ENCODE data around the gene EFCAB6. TPM values are rescaled to one million over a fixed set of nuclear protein-coding genes. Genes with fewer than 3 reads are reported as not detected.

Gene EFCAB6
- total and polyA plus RNA-seq, 2 donors (not counting 3 experiments of a cell fraction or from before 2014, with no cell fraction given), result 0.07 to 0.31 TPM

DNA sequence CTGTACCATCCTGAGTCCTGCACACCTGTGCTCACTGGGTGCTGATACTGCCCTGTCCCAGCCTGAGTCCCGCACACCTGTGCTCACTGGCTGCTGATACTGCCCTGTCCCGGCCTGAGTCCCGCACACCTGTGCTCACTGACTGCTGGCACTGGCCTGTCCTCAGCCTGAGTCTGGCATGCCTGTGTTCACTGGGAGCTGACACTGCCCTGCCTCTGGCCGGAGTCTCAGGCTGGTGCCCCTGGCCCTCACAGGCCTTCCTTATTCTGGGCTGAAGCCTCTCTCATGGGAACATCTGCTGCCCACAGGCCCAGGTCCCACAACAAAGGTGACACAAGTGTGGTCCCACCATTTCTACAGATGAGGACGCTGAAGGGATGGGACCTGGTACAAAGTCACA lies 285.2 kb downstream of the EFCAB6 start:
- Histone ChIP-seq H3K4me1 (ENCODE audit: control insufficient read depth, extremely low read depth, insufficient read depth, low read length) (no peaks in the 10 kb centered on the region), H3K9me1 (replicated peaks; ENCODE audit: control insufficient read depth, extremely low read depth, insufficient read depth, low read length) (no peaks in the 10 kb centered on the region), H2AFZ (ENCODE audit: low read depth, low read length) (no peak overlapping the region), H3K36me3 (ENCODE audit: control insufficient read depth in 2 of 2, extremely low read depth in 1 of 2, insufficient read depth in 2 of 2, low read length in 2 of 2) (no peaks in the 10 kb centered on the region), H3K9me3 (replicated peaks; ENCODE audit: control insufficient read depth, insufficient read depth, low read length) (no peaks in the 10 kb centered on the region), H3K79me2 (ENCODE audit: control insufficient read depth, insufficient read depth, low read length) (no peaks in the 10 kb centered on the region), H3K27me3 (ENCODE audit: control insufficient read depth in 2 of 2, insufficient read depth in 2 of 2, low read length in 2 of 2) (no peaks in the 10 kb centered on the region), H3K9ac (replicated peaks; ENCODE audit: extremely low read depth, insufficient read depth, low read length) (no peak overlapping the region), H4K20me1 (replicated peaks; ENCODE audit: control insufficient read depth, extremely low read depth, insufficient read depth, low read length) (no peaks in the 10 kb centered on the region), H3K4me2 (ENCODE audit: insufficient read depth, low read length) (no peak overlapping the region), H3K4me3 (replicated peaks in 1 of 3; ENCODE audit: insufficient read depth in 1 of 3, low read depth in 1 of 3, low read length in 3 of 3) (no peak overlapping the region), H3K27ac (ENCODE audit: insufficient read depth, low read depth, low read length) (no peak overlapping the region)
- DNase-seq (ENCODE audit: low read depth, low spot score) (no peak), FAIRE-seq (no peak)
- ChIA-PET POLR2A (no interaction called here), CTCF (interaction anchor here (1.5 kb wide), 1 partner anchor 10 kb away, joined by 3 read pairs; no protein-coding TSS in a partner anchor)
- TF ChIP-seq, protein P1, sequence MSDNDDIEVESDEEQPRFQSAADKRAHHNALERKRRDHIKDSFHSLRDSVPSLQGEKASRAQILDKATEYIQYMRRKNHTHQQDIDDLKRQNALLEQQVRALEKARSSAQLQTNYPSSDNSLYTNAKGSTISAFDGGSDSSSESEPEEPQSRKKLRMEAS (IDR thresholded peaks at IDR 0.05; ENCODE audit: insufficient read depth, insufficient read length), result no peak
- no peak for TF ChIP-seq POLR2A (IDR thresholded peaks at IDR 0.05; ENCODE audit: low read depth, low read length)
- no peak for TF ChIP-seq JUN (IDR thresholded peaks at IDR 0.05; ENCODE audit: borderline replicate concordance, insufficient read depth, insufficient read length, low read depth)
- TF ChIP-seq, protein P2, sequence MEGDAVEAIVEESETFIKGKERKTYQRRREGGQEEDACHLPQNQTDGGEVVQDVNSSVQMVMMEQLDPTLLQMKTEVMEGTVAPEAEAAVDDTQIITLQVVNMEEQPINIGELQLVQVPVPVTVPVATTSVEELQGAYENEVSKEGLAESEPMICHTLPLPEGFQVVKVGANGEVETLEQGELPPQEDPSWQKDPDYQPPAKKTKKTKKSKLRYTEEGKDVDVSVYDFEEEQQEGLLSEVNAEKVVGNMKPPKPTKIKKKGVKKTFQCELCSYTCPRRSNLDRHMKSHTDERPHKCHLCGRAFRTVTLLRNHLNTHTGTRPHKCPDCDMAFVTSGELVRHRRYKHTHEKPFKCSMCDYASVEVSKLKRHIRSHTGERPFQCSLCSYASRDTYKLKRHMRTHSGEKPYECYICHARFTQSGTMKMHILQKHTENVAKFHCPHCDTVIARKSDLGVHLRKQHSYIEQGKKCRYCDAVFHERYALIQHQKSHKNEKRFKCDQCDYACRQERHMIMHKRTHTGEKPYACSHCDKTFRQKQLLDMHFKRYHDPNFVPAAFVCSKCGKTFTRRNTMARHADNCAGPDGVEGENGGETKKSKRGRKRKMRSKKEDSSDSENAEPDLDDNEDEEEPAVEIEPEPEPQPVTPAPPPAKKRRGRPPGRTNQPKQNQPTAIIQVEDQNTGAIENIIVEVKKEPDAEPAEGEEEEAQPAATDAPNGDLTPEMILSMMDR (IDR thresholded peaks at IDR 0.05; ENCODE audit: extremely low read depth in 1 of 2, insufficient read depth in 1 of 2, low read depth in 1 of 2, low read length in 2 of 2), result no peak
- TF ChIP-seq FOS (IDR thresholded peaks at IDR 0.05; ENCODE audit: borderline replicate concordance, insufficient read depth, low read length), result no peak
- no peak for TF ChIP-seq EZH2 (IDR thresholded peaks at IDR 0.05; ENCODE audit: borderline replicate concordance, low read depth, low read length, severe bottlenecking)
- dilution Hi-C loops (cut with MboI; ENCODE audit: extremely low pct_ligation_motif_present, low sequenced_read_pairs), result no loop called here
- no TSS peak for BruUV-seq (replicated peaks)
- intact Hi-C loops (cut with micrococcal nuclease), result no loop called here

Measured in endothelial cell of umbilical vein (primary cell).